Measurements from ENCODE around the gene METTL6.

- TF ChIP-seq, protein P1, sequence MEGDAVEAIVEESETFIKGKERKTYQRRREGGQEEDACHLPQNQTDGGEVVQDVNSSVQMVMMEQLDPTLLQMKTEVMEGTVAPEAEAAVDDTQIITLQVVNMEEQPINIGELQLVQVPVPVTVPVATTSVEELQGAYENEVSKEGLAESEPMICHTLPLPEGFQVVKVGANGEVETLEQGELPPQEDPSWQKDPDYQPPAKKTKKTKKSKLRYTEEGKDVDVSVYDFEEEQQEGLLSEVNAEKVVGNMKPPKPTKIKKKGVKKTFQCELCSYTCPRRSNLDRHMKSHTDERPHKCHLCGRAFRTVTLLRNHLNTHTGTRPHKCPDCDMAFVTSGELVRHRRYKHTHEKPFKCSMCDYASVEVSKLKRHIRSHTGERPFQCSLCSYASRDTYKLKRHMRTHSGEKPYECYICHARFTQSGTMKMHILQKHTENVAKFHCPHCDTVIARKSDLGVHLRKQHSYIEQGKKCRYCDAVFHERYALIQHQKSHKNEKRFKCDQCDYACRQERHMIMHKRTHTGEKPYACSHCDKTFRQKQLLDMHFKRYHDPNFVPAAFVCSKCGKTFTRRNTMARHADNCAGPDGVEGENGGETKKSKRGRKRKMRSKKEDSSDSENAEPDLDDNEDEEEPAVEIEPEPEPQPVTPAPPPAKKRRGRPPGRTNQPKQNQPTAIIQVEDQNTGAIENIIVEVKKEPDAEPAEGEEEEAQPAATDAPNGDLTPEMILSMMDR (conservative IDR thresholded peaks at IDR 0.05 in 1 of 2, IDR thresholded peaks at IDR 0.05 in 1 of 2; ENCODE audit: low read depth in 1 of 2, low read length in 2 of 2) = no peak
- no peak for TF ChIP-seq EZH2 (IDR thresholded peaks at IDR 0.05; ENCODE audit: low read length, missing control alignments)
Observed at GRCh38 chr3:15431256-15431837, 4.0 kb upstream of the METTL6 start.
